GM19239 (cell line): ENCODE results near the gene CD4.

Source experiments
- DNase-seq: peaks from one replicate; pipeline ENCODE4 v3.0.0; 2011; ENCODE audit warnings: low spot score; ENCODE audit not compliant: insufficient read length
- FAIRE-seq: peaks from 2 replicates; lab custom pipeline; 2011; peaks lifted over from hg19 to GRCh38; lab: Jason Lieb, UNC

CD4 gene

DNA sequence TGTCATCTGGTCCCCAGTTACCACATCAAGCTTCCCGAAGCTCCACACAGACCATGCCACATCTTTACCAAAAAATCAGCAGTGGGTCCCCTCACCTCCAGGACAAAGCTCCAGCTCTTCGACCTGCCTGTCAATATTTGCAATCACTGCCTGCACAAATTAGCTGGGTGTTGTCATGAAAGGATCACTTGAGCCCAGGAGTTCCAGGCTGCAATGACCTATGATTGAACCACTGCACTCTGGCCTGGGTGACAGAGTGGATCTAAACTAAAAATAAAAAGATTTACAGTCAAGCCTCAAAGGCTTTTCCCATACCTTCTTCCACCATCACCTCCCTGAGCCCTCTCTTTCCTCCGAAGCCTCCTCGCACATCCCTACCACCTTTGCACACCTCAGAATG, 7.2 kb downstream of the CD4 start:
- no peak for DNase-seq
- FAIRE-seq: no peak

DNA sequence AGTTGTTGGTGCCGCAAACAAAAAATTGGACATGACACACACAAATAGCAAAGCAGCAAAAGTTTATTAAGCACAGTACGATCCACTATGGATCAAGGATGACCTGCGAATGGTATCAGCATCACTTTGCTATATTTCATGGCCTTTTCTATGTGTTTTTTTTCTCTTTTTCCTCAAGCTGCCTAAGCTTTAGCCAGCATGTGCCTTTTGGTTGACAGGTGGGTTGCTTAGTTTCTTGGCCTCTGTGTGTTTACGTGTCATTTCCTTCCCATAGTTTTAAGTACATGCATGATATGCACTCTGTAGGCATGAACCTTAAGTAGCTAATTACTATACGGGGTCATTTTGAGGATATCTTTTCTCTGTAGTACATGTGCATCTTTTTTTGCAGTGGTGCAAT, 9.8 kb downstream of the CD4 start:
- FAIRE-seq: no peak
- DNase-seq: no peak

DNA sequence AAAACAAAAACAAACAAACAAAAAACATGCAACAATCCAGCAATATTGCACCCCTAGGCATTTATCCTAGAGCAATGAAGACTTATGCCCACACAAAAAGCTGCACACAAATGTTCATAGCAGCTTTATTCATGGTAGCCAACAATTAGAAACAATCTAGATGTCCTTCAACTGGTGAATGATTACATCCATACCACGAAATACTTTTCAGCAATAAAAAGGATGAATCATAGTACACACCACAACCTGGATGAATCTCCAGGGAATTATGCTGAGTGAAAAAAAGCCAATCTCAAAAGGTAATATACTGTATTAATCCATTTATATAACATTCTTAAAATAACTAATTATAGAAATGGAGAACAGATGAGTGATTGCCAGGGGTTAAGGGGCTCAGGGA, 17.8 kb downstream of the CD4 start:
- FAIRE-seq: no peak
- DNase-seq: no peak

DNA sequence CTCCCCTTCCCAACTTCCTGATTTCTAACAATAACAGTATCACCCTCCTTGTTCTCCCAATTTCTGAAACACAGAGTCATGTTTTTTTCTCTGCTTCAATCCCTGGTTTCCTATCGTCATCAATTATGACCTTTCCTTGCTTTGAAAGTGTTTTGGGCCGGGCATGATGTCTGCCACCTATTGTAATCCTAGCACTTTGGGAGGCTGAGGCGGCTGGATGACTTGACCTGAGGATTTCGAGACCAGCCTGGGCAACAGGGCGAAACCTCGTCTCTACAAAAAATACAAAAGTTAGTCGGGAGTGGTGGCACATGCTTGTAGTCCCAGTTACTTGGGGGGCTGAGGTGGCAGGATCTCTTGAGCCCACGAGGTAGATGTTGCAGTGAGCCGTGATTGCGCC, 19.7 kb downstream of the CD4 start:
- DNase-seq (no peak), FAIRE-seq (no peak)

DNA sequence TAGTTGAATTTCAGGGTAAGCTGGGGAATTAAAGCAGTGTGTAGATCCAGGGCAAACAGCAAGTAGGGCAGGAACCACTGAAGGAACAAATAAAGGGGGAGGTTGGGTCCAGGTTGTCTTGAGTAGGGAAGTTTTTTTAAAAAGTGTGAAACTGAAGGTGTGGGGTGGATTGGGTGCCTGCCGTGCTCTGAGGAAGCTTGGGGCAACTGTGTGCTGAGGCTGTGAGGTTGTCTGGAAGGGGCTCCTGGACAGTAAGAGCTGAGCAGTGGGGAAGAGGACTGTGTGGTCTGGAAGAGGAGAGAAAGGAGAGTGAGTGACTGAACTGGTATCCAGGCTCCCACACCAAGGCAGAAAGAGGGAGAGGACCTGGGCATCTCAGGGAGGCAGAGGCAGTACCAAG, 21.4 kb downstream of the CD4 start:
- DNase-seq: no peak
- FAIRE-seq: no peak

DNA sequence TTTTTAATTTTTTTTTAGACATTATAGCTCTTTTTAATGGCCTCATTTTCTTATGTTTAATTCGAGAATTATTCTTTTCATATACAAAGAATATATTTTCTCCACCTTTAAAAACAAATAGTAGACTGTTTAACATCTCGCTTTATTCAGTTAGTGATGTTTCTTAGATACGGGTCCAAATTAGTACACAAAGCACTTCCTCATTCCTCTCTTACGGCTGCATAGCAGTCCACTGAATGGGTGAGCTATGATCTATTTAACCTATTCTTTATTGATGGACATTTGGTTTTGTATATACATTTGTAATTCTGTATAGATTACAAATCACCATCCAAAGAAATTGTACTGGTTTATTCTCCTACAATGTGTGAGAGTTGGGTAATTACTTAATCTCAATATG, 24.0 kb downstream of the CD4 start:
- no peak for DNase-seq
- FAIRE-seq: no peak

DNA sequence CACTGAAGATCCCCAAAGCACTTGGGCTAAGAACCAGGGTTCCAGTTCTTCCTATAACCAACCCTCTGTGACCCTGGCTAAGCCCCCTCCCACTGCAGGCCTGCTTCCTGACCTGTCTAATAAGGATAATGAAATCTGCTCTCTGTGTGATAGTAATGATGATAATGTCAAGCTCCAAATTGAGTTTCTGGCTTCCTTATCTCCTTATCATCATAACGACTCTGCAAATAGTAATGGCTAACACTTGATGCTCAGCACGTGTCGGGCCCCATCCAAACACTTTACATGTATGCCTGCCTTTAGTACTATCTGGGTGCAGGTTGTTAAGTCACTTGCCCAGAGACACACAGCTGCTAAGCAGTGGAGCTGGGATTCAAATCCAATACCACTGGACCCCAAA, 27.3 kb downstream of the CD4 start:
- DNase-seq (no peak), FAIRE-seq (no peak)

DNA sequence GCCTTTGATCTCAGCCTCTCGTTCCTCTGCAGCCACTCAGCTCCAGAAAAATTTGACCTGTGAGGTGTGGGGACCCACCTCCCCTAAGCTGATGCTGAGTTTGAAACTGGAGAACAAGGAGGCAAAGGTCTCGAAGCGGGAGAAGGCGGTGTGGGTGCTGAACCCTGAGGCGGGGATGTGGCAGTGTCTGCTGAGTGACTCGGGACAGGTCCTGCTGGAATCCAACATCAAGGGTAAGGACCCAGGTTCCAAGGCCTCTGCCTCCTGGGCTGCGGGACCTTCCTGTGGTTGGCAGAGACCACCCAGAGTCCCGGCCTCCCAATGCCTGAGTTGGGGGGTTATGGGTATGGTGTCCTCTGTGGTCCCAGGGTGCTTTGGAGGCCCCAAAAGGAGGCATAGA, 27.8 kb downstream of the CD4 start:
- DNase-seq (no peak), FAIRE-seq (no peak)

DNA sequence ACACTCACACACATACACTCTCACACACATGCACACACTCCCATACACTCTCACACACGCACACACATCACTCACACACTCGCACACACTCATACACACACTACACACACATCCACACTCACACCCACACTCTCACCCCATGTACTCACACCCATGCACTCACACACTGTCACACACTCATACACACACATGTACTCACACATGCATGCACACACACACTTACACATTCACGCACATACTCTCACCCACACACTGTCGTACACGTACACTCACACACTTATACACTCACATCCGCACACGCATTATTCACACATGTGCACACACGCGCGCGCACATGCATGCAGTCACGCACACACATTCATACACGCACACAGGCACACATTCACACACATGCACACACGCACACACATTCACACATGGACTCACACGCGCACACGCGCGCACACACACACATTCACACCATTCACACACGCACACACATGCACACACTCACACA, 28.4 kb downstream of the CD4 start:
- no peak for DNase-seq
- no peak for FAIRE-seq

DNA sequence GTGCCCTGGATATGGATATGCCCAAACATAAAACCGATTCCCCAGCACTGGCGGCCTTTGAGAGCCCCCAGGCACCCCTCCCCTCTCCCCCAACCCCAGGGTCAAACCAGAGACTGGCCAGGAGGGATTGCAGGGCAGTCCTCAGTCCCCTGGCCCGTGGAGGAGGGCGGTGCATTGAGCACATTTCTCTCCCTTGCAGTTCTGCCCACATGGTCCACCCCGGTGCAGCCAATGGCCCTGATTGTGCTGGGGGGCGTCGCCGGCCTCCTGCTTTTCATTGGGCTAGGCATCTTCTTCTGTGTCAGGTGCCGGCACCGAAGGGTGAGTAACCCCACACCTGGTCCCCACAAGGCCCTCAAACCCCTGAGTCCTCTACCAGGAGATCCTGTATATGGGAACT, 28.9 kb downstream of the CD4 start:
- no peak for FAIRE-seq
- DNase-seq: no peak

DNA sequence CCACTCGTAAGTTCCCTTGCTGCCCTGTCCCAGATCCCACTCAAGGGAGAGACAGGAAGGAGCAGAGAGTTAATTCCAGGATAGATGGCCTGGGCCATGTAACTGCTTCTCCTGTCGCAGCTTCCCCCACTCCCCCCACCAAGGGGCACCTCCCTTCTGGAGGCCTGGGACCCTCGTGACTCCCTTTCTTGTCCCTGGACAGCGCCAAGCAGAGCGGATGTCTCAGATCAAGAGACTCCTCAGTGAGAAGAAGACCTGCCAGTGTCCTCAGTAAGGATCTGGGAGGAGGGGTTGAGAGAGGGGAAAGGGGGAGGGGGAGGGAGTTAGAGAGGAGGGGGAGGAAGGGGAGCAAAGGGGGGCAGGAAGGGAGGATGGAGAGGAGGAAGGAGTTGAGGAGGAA, 29.3 kb downstream of the CD4 start:
- DNase-seq (no peak), FAIRE-seq (no peak)

DNA sequence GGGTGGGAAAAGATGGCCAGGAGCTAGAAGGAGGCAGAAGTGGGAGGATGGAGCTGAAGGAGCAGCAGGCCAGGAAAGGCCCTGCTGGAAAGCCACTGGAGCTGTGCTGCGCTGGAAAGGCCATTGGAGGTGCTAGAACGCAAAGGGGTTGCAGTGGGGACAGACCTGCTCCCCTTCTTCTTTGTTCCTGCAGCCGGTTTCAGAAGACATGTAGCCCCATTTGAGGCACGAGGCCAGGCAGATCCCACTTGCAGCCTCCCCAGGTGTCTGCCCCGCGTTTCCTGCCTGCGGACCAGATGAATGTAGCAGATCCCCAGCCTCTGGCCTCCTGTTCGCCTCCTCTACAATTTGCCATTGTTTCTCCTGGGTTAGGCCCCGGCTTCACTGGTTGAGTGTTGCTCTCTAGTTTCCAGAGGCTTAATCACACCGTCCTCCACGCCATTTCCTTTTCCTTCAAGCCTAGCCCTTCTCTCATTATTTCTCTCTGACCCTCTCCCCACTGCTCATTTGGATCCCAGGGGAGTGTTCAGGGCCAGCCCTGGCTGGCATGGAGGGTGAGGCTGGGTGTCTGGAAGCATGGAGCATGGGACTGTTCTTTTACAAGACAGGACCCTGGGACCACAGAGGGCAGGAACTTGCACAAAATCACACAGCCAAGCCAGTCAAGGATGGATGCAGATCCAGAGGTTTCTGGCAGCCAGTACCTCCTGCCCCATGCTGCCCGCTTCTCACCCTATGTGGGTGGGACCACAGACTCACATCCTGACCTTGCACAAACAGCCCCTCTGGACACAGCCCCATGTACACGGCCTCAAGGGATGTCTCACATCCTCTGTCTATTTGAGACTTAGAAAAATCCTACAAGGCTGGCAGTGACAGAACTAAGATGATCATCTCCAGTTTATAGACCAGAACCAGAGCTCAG, 30.0 kb downstream of the CD4 start:
- DNase-seq (no peak), FAIRE-seq (no peak)

DNA sequence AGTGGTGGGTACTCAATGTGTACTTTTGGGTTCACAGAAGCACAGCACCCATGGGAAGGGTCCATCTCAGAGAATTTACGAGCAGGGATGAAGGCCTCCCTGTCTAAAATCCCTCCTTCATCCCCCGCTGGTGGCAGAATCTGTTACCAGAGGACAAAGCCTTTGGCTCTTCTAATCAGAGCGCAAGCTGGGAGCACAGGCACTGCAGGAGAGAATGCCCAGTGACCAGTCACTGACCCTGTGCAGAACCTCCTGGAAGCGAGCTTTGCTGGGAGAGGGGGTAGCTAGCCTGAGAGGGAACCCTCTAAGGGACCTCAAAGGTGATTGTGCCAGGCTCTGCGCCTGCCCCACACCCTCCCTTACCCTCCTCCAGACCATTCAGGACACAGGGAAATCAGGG, 30.8 kb downstream of the CD4 start:
- DNase-seq (no peak), FAIRE-seq (no peak)

DNA sequence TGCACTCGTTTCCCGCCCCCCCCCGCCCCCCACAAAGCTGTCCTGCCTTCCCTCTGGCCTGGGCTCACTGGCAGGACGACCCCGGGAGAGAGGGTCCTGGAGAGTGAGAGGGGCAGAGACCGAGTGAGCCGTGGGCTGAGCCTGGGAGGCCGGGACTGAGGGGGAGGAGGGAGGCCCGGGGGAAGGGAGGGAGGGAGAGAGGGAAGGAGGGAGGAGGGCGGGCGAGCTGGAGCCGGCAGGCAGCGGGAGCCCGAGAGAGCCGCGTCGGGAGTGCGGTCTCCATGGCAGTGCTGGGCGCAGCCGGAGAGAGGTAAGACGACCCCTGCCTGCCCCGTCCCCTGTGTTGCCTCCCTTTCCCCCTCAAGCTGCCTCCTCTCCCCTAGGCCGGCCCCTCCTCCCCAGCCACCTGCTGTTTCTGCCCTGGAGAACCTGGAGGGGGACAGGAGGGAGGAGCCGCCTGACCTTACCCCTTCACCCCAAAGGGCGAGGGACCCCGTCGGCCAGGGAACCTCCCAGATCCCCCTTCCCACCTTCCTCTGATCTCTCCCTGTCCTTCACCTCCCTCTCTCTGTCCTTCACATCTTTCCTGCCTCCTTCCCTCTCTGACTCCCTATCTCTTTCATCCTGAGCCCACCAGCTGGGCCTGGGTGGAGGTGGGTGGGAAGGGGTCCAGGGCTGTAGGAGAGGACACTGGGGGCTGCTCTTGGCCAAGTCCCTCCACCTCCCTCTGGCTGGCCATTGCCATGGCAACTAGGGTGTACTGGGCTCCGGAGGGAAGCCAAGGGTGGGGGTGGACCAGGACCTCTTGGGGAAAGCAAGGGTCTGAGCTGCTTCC, 32.5 kb downstream of the CD4 start, which contains the start of gene GPR162:
Gene GPR162, plus strand, starts transcription at position 231 of the 835 bp plus-strand sequence. CDS start 2,078 bp downstream, outside the sequence.
- DNase-seq: no peak
- FAIRE-seq: no peak

DNA sequence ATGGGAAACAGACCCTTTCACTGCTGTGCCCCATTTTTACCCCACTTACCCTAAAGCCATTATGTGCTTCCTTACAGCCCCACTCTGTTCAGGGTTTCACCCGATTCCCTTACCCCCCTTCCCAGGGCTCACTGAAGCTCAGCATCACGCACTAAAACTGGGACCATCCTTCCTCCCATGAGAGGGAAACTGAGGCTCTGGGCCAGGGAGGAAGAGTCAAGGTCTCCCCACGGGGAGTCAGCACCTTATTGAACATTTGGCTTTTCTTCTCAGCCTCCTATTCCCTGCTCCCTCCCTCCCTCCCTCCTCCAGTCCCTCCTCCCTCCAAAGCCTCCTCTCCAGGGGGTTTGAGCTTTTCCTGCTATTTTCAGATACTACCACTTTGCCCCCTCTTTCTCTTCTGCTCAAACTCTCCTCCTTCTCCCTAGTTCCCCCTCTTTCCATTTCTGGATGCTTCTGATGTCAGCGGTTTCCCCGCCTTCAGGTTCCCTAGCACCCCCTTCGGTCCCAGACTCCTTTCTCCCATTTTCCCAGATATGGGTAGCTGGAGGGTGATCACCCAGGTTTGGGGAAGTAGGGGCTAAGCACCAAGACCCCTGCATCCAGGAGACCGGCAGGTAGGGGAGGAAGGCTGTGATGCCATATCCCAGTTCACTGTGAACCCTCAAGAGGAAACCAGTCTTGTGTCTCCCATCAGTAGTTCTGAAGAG, 33.3 kb downstream of the CD4 start:
- no peak for FAIRE-seq
- no peak for DNase-seq

DNA sequence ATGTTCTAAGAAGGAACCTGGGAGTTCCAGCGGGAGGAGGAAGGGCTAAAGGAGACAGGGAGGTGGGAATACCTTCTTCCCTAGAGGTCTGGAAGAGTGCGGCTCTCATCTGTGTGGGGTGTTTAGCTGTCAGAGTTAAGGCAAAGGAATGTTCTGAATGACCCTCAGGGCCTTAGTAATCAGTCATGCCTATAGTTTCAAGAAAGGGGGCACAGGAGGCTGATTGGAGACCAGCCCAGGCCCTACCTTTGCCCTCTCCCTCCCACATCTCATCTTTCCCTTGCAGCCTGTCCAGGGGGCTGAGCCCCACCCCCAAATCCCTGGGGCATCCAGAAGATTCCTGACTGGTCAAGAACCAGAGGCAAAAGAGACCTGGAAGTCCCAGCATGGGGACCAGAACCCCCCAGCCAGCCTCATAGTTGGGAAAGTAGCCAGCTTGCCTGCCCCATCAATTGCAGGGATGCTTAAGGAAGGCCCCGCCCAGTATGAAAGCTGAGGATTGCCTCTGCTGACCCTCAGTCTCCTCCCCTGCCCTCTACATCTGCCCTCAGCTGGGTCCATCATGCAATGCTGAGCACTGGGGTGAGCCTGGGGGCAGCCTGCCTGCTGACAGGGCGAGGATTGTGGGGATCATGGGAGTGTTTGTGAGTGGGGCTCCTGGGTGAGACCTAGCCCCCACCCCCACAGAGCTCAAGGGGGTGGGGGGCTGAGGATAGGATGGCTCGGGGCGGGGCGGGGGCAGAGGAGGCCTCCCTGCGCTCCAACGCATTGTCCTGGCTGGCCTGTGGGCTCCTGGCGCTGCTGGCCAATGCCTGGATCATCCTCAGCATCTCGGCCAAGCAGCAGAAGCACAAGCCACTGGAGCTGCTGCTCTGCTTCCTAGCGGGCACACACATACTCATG, 34.1 kb downstream of the CD4 start:
- FAIRE-seq (no peak), DNase-seq (no peak)

DNA sequence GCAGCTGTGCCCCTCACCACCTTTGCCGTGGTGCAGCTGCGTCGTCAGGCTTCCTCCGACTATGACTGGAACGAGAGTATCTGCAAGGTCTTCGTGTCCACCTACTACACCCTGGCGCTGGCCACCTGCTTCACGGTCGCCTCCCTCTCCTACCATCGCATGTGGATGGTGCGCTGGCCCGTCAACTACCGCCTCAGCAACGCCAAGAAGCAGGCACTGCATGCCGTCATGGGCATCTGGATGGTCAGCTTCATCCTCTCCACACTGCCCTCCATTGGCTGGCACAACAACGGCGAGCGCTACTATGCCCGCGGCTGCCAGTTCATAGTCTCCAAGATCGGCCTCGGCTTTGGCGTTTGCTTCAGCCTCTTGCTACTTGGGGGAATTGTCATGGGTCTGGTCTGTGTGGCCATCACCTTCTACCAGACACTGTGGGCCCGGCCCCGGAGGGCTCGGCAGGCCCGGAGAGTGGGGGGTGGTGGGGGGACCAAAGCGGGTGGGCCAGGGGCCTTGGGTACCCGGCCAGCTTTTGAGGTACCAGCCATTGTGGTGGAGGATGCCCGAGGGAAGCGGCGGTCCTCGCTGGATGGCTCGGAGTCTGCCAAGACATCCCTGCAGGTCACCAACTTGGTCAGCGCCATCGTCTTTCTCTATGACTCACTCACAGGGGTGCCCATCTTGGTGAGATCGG, 34.9 kb downstream of the CD4 start:
- no peak for FAIRE-seq
- no peak for DNase-seq

DNA sequence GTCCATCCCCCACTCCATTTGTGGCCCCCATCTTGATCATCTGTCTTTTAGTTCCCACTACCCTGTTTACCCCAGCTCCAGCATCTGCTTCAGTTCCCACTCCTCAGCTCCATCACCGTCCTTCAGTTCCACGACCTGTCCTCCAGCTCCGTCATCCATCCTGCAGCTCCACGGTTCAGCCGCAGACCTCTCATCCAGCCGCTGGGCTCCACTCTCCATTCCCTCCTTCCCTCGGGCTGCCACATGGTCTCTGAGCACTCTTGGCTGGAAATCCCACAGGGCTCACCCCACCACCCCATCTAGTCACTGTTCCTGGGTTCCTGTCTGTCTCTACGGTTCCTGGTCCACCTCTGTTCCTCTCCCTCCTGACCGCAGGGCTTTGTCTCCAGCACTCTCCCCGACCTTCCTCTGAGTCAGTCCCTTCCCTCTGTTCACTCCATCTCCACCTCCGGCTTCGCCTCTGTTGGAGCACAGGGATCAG, 35.6 kb downstream of the CD4 start:
- FAIRE-seq (no peak), DNase-seq (no peak)
